ENCODE measurements around the gene KDM4C.

KDM4C gene

DNA sequence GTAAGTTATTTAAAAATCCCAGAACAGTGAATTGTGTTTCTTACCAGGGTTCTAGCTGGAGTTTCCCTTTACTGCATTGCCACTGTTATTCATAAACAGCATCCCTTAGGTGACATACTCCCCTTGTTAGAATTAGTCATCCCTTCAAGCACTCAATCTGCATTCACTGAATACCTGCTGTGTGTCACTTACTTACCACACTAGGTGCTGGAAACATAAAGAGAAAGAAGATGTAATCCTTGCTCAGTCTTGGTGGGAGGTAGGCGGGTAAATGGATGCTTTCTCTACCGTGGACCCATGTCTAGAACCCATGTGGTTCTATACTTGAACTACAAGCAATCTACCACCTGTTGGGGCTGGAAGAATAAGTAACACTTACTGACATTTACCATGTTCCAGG lies 371.6 kb downstream of the KDM4C start:
- no peak for DNase-seq (ENCODE audit: low read depth in 1 of 2, low spot score in 1 of 2)

DNA sequence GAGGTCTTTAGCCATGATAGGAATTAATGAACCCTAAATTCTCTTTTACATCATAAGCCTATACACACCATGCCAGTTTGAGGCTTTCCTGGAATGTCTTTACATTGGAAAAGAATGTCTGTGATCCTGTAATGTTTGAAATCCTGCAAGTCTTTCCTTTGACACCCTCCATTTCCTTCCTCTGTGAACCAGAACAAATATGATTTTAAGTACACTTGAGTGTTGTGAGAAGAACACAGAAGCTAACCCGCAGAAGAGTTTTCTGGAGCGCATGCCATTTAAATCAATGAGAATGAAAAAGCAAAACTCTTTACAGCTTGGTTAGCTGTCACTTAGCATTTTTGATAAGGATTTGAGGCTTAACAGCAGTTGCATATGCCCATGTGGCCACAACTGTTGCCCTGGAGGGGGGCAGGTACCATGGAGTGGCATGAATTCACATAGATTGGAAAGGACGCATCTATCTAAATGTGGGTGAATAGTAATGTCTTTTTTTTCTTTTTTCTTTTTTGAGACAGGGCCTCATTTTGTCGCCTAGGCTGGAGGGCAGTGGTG lies 372.6 kb downstream of the KDM4C start:
- DNase-seq (ENCODE audit: low read depth in 1 of 2, low spot score in 1 of 2), result no peak

DNA sequence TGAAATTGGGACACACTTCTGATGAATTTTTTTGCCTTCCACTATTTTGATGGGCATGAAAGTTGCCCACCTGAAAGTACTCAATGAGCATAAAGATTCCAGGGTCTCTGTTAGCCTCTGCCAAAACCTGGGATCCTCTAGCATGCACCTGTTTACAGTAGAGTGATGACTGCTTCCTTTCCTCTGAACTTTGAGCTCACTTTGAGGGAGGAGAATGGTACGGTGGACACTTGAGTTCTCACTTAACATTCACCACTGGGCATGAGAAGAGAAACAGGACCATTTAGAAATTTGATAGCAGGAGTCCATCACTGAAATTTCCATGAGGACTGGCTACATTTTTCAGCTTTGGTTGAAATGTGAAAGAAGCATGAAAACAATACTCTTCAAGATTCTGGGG lies 374.8 kb downstream of the KDM4C start:
- no peak for DNase-seq (ENCODE audit: low read depth in 1 of 2, low spot score in 1 of 2)

- no peak for DNase-seq (ENCODE audit: low read depth in 1 of 2, low spot score in 1 of 2)
Measured at GRCh38 chr9:7135735-7136134, 378.0 kb downstream of the KDM4C start.

DNA sequence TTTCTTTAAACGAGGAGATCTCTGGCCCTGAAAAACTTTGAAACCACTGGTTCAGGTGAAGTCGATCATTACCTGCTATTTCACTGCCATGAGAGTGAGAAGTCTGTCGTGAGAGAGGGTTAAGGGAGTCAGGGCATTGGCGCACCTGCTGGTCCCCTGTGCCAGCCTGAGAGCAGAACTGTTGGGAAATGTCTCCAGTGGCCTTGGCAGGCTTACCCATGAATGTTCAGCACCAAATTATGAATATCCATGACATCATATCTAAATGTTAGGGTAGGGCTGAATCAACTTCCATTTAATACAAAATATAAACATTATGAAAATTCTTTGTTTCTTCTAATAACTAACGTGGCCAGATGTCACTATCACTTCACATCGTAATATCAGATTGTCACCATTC lies 379.3 kb downstream of the KDM4C start:
- no peak for DNase-seq (ENCODE audit: low read depth in 1 of 2, low spot score in 1 of 2)

- no peak for DNase-seq (ENCODE audit: low read depth in 1 of 2, low spot score in 1 of 2)
Measured at GRCh38 chr9:7137571-7137970, 379.8 kb downstream of the KDM4C start.

GRCh38 chr9:7139886-7140285 lies 382.1 kb downstream of the KDM4C start:
- no peak for DNase-seq (ENCODE audit: low read depth in 1 of 2, low spot score in 1 of 2)

GRCh38 chr9:7140401-7140800 lies 382.6 kb downstream of the KDM4C start:
- no peak for DNase-seq (ENCODE audit: low read depth in 1 of 2, low spot score in 1 of 2)

DNA sequence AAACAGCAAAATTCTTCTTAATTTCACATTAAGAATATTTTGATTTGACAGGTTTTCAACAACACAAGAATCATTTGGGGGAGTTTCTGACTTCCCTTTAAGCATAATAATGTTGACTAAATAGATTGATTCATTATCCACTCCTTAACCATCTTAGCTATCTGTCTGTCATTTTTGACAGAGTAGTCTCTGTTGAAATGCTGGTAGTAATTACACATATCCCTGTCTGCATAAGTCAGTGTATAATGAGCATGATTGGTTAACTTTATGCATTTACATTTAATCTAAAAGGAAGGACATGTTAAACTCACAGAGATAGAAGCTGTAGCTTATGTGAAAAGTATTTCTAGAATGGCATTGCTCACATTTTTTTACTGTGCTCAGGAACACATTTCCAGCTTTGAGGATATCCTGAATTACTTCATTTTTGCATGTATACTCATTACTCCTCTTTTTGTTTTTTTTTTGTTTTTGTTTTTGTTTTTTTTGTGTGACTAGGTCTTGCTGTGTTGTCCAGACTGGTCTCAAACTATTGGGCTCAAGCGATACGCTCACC lies 385.9 kb downstream of the KDM4C start:
- no peak for DNase-seq (ENCODE audit: low read depth in 1 of 2, low spot score in 1 of 2)

DNA sequence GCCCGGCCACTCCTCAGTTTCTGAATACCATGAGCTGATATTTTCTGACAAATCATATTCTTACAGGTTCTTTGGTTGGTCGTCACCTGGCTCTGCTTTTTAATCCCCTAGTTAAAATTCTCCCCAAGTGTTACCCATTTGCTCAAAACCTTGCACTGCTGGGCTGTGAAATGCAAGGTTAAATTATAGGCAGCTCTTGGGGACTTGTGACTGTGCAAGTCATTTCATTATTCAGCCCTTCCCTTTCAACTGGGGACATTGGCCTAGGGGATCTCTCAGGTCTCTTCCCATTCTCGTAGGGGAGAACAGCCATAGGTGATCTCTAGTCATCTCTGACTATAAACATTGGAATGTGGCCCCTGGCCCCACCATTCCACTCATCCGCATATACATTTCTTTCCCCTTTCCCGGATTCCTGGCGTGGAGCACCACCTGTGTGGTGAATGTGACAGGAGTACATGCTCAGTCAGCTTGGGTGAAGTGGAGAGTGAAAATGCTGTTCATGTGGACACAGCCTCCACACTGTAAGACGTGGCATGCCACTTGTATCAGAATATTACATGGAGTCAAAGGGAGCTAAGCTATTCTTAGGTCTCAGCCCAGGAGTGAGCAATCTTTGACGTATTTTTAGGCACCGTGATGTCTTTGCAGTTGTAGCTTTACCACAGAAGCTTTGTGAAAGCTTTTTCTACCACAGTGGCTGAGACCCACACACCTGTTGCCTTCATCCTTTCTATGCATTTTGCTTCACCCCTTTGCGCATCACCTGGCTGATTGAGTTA lies 386.7 kb downstream of the KDM4C start:
- DNase-seq (ENCODE audit: low read depth in 1 of 2, low spot score in 1 of 2), result no peak

DNA sequence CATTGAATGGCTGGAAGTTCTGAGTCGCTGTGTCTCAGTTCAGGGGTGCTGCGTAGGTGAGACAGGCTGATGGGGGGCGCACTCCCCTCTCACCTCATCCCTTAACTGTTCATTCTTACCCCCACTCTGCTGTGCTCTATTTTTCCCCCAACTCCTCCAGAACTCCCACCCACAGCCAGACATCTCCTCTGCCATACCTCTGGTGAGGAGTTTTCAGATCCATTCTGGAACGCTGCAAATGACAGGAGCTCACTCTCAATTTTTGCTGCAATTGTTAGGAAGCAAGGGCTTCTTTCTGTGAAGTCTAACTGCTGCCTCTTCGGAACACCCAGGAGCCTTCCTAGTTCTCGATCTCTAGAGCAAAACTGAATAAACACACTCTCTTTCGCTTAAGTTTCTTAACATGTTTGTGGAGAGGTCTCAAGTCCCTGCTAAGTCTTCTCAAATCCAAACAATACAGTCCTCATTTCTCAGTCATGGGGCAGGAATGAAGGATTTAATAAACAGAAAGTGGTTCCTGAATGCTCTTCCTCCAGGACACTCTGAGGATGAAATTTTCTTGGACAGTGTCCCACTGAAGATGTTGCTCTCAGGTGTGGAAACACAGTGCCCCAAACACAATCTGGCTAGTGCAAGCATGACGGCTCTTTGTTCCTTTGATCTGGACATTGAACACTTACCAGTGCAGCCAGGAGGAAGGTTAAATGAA lies 387.7 kb downstream of the KDM4C start:
- no peak for DNase-seq (ENCODE audit: low read depth in 1 of 2, low spot score in 1 of 2)

GRCh38 chr9:7146582-7146981 lies 388.8 kb downstream of the KDM4C start:
- no peak for DNase-seq (ENCODE audit: low read depth in 1 of 2, low spot score in 1 of 2)

GRCh38 chr9:7147121-7148090 lies 389.6 kb downstream of the KDM4C start:
- DNase-seq (ENCODE audit: low read depth in 1 of 2, low spot score in 1 of 2), result no peak

DNA sequence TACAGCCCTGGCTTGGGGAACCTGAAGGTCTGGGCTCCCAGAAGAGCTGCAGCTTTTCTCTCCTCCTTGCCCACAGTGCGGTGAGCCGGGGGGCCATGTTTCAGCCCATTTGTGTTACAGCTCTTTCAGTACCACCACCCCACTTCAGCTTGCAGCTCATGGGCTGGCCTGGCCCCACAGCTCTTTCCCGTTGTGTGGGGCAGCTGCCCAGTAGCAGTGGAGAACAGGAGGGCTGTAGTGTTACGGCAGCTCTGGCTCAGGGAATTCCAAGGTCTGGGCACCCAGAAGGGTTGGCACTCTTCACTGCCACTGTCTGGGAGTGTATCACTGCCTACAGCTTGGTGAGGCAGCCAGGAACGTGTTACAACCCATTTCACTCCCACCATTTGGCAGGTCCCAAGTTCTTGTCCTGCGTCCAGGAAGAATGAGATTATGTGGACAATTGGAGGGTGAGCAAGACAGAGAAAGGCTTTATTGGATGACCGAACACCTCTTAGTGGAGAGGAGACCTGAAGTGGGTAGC lies 390.5 kb downstream of the KDM4C start:
- no peak for DNase-seq (ENCODE audit: low read depth in 1 of 2, low spot score in 1 of 2)

- DNase-seq (ENCODE audit: low read depth in 1 of 2, low spot score in 1 of 2), result no peak
Measured at GRCh38 chr9:7149258-7149657, 391.5 kb downstream of the KDM4C start.

- DNase-seq (ENCODE audit: low read depth in 1 of 2, low spot score in 1 of 2), result no peak
Measured at GRCh38 chr9:7150153-7150890, 392.5 kb downstream of the KDM4C start.

DNA sequence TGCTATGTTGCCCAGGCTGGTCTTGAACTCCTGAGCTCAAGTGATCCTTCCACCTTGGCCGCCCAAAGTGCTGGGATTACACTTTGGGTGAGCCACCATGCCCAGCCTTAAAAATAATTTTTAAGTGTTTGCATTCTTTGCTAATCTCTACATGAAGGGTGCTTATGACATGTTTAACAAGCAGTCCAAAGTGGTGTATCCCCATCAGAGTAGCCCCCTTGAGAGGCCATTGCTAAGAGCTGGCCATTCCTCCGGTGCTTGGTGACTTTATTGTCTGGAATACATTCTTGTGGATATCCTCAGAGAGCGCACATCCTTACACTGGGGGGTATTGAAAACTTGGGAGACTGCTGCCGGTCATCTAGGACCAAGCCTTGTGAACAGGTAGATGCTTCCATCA lies 395.4 kb downstream of the KDM4C start:
- no peak for DNase-seq (ENCODE audit: low read depth in 1 of 2, low spot score in 1 of 2)

- DNase-seq (ENCODE audit: low read depth in 1 of 2, low spot score in 1 of 2), result no peak
Measured at GRCh38 chr9:7153566-7153965, 395.8 kb downstream of the KDM4C start.

- DNase-seq (ENCODE audit: low read depth in 1 of 2, low spot score in 1 of 2), result no peak
Measured at GRCh38 chr9:7154003-7154619, 396.3 kb downstream of the KDM4C start.

- no peak for DNase-seq (ENCODE audit: low read depth in 1 of 2, low spot score in 1 of 2)
Measured at GRCh38 chr9:7154650-7155049, 396.9 kb downstream of the KDM4C start.
